ENCODE data around the gene TAC3.
"Not testable (repeated sequence)": the region's sequence is repeated elsewhere in the genome, so short reads cannot be mapped to it uniquely, and the experiment has no call there.

Gene TAC3

DNA sequence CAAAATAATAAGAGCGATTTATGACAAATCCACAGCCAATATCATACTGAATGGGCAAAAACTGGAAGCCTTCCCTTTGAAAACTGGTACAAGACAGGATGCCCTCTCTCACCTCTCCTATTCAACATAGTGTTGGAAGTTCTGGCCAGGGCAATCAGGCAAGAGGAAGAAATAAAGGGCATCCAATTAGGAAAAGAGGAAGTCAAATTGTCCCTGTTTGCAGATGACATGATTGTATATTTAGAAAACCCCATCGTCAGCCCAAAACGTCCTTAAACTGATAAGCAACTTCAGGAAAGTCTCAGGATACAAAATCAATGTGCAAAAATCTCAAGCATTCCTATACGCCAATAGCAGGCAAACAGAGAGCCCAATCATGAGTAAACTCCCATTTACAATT, 54.1 kb downstream of the TAC3 start:
- not testable (repeated sequence) for H3K27ac ChIP-seq; H3K4me1 ChIP-seq (ENCODE audit: control insufficient read depth in 1 of 2, insufficient read depth in 1 of 2, low read depth in 1 of 2, low read length in 1 of 2); H3K27me3 ChIP-seq; H3K36me3 ChIP-seq; H3K9me3 ChIP-seq; H3K4me3 ChIP-seq (ENCODE audit: low read depth in 1 of 2, low read length in 1 of 2)
